Brain microvascular endothelial cell (primary cell): ENCODE data around the gene UTP25.
A peak's percentile ranks its signal among the peaks of the same experiment; 100 is the strongest.

Experiments
- DNase-seq: peaks from one replicate; pipeline ENCODE4 v3.0.0-alpha.2; 2020
- H3K27ac ChIP-seq: fragments of 250-450 bp; sonication (Bioruptor Pico); 2 replicates; pipeline ENCODE4 v1.5.1; 2020; ENCODE audit warnings: mild to moderate bottlenecking, moderate library complexity
- H3K27me3 ChIP-seq: fragments of 250-450 bp; sonication (Bioruptor Pico); replicated peaks from 2 replicates; pipeline ENCODE4 v1.5.1; 2020; ENCODE audit warnings: mild to moderate bottlenecking
- H3K36me3 ChIP-seq: fragments of 250-450 bp; sonication (Bioruptor Pico); replicated peaks from 2 replicates; pipeline ENCODE4 v1.5.1; 2020; ENCODE audit warnings: mild to moderate bottlenecking
- H3K4me3 ChIP-seq: 2 replicates; pipeline ENCODE4 v1.5.1; 2011; ENCODE audit warnings: low read depth, mild to moderate bottlenecking, control low read depth, low read length, moderate library complexity
- in situ Hi-C: cut with HindIII; loops from 2 replicates; pipeline ENCODE4 v1.10.0; 2017; ENCODE audit warnings: low sequenced_read_pairs, low pct_ligation_motif_present
- TF ChIP-seq, protein P1 (sequence below): IDR thresholded peaks from 2 replicates; pipeline ENCODE4 v1.5.1; 2011; ENCODE audit warnings: low read depth, mild to moderate bottlenecking, moderate library complexity, low read length, control low read depth, inconsistent platforms; ENCODE audit errors: missing control alignments

Gene UTP25

DNA sequence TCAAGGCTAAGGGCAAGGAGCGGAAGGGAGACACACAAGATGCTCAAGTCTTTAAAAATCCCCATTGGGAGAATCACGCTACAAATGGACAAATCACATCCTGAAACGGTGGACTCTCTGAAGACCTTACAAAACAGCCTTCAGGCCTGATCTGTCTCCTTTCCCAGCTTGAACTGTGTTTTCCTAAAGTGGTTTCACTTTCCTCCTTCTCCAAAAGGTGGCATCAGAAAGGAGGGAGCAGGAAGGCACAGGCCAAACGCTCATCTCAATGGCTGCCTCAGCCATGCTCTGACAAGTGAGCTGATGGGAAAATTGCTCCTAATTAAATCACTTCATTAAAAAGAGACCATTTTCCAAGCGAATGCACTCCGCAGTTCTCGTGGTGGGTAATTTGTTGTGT lies 47.7 kb downstream of the UTP25 start:
- Histone ChIP-seq H3K36me3 (no peaks in the 10 kb centered on the region), H3K27me3 (no peaks in the 10 kb centered on the region), H3K4me3 (no peak overlapping the region), H3K27ac (peak overlapping the region; percentile 53)
- TF ChIP-seq, protein P1, sequence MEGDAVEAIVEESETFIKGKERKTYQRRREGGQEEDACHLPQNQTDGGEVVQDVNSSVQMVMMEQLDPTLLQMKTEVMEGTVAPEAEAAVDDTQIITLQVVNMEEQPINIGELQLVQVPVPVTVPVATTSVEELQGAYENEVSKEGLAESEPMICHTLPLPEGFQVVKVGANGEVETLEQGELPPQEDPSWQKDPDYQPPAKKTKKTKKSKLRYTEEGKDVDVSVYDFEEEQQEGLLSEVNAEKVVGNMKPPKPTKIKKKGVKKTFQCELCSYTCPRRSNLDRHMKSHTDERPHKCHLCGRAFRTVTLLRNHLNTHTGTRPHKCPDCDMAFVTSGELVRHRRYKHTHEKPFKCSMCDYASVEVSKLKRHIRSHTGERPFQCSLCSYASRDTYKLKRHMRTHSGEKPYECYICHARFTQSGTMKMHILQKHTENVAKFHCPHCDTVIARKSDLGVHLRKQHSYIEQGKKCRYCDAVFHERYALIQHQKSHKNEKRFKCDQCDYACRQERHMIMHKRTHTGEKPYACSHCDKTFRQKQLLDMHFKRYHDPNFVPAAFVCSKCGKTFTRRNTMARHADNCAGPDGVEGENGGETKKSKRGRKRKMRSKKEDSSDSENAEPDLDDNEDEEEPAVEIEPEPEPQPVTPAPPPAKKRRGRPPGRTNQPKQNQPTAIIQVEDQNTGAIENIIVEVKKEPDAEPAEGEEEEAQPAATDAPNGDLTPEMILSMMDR = peak; percentile 76
- in situ Hi-C loops = no loop called here
- DNase-seq = peak; percentile 78

DNA sequence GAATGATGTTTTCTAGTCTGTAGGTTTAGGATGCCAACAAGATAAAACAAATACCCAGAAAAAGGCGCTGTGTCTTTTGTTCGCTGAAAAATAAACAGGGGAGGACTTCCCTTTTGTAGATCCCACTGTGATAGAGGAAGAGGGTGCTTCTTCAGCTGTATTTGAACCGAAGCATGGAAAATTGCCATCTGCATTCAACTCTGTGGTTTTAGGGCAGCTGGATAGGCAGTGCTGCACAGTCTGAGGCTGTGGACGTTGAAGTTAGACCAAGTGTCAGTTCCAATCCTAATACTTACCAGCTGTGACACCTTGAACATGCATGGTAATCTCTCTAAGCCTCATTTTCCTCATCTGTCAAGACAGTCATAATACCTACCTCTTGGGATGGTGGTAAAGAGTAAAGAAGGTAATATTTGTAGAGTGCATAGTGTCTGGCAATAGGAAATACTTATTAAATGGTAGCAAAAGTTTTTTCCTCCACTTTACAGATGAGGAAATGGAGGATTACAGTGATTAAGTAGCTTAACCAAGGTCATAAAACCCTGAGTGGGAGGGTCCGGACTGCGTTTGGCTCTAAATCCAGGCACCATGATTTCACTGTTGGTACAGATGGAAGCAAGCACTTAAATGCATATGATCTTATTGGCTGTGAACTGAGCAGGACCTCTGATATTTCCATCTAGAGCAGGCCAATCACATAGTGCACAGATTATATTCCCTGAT lies 48.5 kb downstream of the UTP25 start:
- no peaks in the 10 kb centered on the region for H3K27me3 ChIP-seq
- no peaks in the 10 kb centered on the region for H3K36me3 ChIP-seq

DNA sequence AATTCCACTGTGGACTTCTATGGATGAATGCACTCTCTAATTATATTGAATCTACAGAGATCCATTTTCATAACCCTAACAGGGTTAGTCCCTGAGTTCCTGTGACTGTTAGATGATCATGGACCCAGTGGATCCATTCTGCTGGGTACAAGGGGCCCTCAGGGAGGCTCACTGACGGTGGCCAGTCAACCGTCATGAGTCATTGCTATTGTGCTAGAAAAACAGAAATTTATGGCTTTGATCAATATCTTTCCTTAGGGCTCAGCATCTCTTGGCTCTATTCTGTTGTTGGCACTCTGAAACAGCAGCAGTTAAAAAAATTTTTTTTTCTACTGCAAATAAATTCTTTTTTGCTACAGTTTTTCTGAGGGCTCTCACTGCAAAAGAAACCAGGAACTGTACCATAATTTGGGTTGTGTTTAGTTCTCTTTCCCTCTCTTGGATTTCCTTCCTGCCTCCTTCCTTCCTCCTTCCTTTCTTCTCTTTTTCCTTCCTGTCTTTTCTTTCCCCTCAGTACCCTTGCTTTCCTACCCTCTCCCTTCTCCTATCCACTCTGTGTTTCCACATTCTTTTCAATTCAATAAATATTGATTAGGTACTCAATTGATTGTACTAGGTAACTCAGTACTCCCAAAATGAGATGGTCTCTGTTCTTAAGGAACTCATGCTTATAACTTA lies 49.5 kb downstream of the UTP25 start:
- in situ Hi-C loops = no loop called here
- TF ChIP-seq, protein P1 = no peak
- DNase-seq = no peak
- H3K27ac ChIP-seq = no peak overlapping the region
- no peaks in the 10 kb centered on the region for H3K36me3 ChIP-seq
- no peaks in the 10 kb centered on the region for H3K27me3 ChIP-seq
- no peak overlapping the region for H3K4me3 ChIP-seq

More for the DNA sequence above, 48.5 kb downstream of the UTP25 start:
- H3K4me3 ChIP-seq = no peak overlapping the region
- no peak for DNase-seq
- TF ChIP-seq, protein P1 = no peak
- in situ Hi-C loops = no loop called here
- peak overlapping the region; percentile 53 for H3K27ac ChIP-seq

DNA sequence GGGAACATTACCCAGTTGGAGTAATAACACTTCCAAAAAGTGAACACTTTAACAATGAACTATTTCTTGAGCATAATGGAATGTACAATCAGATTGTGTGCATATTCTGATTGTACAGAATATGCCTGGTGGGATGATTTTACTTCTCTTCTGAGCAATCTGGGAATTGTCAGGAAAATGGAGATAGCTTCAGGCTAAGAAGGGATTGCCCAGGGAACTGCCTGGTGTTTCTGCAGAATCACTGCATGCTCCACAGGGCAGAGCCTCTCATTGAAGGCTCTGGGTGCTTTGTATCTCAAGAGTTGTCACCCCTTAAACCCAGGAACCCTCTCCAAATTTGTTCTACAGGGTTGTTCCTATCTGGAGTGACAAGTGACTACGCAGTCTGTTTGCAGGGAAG lies 51.2 kb downstream of the UTP25 start:
- TF ChIP-seq, protein P1 = no peak
- in situ Hi-C loops = no loop called here

DNA sequence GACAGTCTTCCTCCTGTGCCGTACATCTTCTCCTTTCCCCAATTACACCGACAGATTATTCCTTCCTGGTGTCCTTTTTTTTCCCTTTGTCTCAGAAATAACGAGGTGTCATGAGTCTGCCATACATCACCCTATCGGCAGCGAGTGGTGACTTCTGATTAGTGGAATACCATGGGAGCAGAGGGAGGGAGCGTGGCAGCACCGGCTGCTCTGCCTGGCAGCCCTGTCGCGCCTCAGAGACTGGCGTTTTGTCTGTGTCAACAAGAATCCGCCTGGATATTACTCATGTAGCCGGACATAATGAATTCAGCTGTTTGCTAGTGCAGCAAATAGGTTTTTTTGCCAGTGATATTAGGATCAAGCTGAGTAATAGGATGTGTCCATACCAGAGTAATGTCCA lies 51.8 kb downstream of the UTP25 start:
- DNase-seq = no peak
- TF ChIP-seq, protein P1 = no peak
- in situ Hi-C loops = no loop called here
- Histone ChIP-seq H3K27me3 (no peaks in the 10 kb centered on the region), H3K36me3 (no peaks in the 10 kb centered on the region), H3K27ac (no peak overlapping the region), H3K4me3 (no peak overlapping the region)

More for the DNA sequence above, 51.2 kb downstream of the UTP25 start:
- no peaks in the 10 kb centered on the region for H3K27me3 ChIP-seq
- no peak overlapping the region for H3K27ac ChIP-seq
- DNase-seq = no peak
- H3K36me3 ChIP-seq = no peaks in the 10 kb centered on the region
- no peak overlapping the region for H3K4me3 ChIP-seq
